ENCODE data around the gene MFAP4.

DNA sequence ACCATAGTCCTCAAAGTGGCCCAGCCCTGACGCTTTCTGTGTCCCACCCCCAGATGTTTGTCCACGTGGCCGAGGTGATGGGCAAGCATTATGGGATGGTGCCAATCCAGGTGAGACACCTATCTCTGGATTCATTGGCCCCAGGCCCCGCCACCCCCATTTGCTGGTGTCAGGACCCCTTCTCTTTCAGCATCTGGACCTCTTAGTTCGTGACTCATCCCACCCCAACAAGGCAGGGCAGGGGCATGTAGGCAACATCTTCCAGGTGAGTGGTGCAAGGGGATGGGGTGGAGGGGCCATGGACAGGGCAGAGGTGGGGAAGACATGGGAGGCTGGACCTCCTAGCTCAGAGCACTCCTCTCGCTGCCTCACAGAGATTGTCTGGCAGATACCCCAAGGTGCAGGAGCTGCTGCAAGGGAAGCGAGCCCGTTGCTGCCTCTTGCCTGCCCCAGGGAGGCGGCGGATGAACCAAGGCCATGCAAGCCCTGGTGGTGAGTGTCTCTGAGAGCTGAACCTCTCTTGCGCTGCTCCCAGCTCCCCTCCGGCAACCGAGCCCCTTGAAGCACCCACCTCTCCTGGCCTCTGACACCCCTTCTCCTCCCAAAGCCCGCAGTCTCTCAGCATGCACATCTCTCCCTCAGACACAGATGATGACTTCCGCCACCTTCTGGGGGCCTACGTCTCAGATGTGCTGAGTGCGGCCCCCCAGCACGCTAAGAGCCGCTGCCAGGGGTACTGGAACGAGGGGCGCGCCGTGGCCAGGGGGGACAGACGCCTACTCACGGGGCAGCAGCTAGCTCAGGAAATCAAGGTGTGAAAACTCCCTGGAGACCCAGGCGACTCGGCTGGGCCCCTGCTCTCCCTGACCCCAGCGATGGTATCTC lies 27.6 kb upstream of the MFAP4 start:
- TF ChIP-seq, protein P1, sequence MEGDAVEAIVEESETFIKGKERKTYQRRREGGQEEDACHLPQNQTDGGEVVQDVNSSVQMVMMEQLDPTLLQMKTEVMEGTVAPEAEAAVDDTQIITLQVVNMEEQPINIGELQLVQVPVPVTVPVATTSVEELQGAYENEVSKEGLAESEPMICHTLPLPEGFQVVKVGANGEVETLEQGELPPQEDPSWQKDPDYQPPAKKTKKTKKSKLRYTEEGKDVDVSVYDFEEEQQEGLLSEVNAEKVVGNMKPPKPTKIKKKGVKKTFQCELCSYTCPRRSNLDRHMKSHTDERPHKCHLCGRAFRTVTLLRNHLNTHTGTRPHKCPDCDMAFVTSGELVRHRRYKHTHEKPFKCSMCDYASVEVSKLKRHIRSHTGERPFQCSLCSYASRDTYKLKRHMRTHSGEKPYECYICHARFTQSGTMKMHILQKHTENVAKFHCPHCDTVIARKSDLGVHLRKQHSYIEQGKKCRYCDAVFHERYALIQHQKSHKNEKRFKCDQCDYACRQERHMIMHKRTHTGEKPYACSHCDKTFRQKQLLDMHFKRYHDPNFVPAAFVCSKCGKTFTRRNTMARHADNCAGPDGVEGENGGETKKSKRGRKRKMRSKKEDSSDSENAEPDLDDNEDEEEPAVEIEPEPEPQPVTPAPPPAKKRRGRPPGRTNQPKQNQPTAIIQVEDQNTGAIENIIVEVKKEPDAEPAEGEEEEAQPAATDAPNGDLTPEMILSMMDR (IDR thresholded peaks at IDR 0.05): no peak
- no peak for TF ChIP-seq POLR2A (IDR thresholded peaks at IDR 0.05)

Measured in lower leg skin (tissue), 3 donors.